Myocyte (in vitro differentiated cells): ENCODE results near the gene AIG1. TPM values are rescaled to one million over a fixed set of nuclear protein-coding genes. Genes with fewer than 3 reads are reported as not detected.

ENCODE experiments used
- DNase-seq: peaks from one replicate; pipeline ENCODE4 v3.0.0-alpha.2; 2012; ENCODE audit warnings: low read depth
- total RNA-seq: library from RNA; depleted of rRNA; stranded (reverse); fragments of >200 nt; gene quantifications from 2 replicates; pipeline ENCODE4 v1.2.3, GENCODE V29; 2014

The AIG1 gene
- total RNA-seq, 1 donor from 2014 or later = 82.6 TPM

- DNase-seq = no peak
These were observed 132.1 kb downstream of the AIG1 start for GRCh38 chr6:143192766-143193165.

GRCh38 chr6:143193571-143194094, 132.9 kb downstream of the AIG1 start:
- DNase-seq = no peak

- no peak for DNase-seq
These were observed 133.5 kb downstream of the AIG1 start for GRCh38 chr6:143194095-143194589.

GRCh38 chr6:143195349-143195845, 134.7 kb downstream of the AIG1 start:
- no peak for DNase-seq

- DNase-seq = peak; percentile 50
These were observed 136.0 kb downstream of the AIG1 start for GRCh38 chr6:143196525-143197225.

- DNase-seq = peak; percentile 21
These were observed 136.7 kb downstream of the AIG1 start for GRCh38 chr6:143197377-143197776.

GRCh38 chr6:143198312-143198711, 137.6 kb downstream of the AIG1 start:
- DNase-seq = peak; percentile 69

- no peak for DNase-seq
These were observed 138.6 kb downstream of the AIG1 start for GRCh38 chr6:143199291-143199690.

GRCh38 chr6:143200167-143200770, 139.6 kb downstream of the AIG1 start:
- no peak for DNase-seq

GRCh38 chr6:143204045-143204444, 143.4 kb downstream of the AIG1 start:
- no peak for DNase-seq

GRCh38 chr6:143205131-143205535, 144.4 kb downstream of the AIG1 start:
- no peak for DNase-seq

- no peak for DNase-seq
These were observed 144.9 kb downstream of the AIG1 start for GRCh38 chr6:143205585-143205984.

- DNase-seq = peak; percentile 43
These were observed 145.3 kb downstream of the AIG1 start for GRCh38 chr6:143205991-143206390.

GRCh38 chr6:143206550-143206949, 145.9 kb downstream of the AIG1 start:
- DNase-seq = no peak

- DNase-seq = no peak
These were observed 149.7 kb downstream of the AIG1 start for GRCh38 chr6:143210420-143210819.

GRCh38 chr6:143213859-143214376, 153.2 kb downstream of the AIG1 start:
- DNase-seq = no peak

- peak; percentile 24 for DNase-seq
These were observed 154.7 kb downstream of the AIG1 start for GRCh38 chr6:143215363-143215762.

GRCh38 chr6:143215771-143216170, 155.1 kb downstream of the AIG1 start:
- DNase-seq = peak; percentile 73

GRCh38 chr6:143218233-143218632, 157.5 kb downstream of the AIG1 start:
- DNase-seq = no peak

- no peak for DNase-seq
These were observed 161.0 kb downstream of the AIG1 start for GRCh38 chr6:143221698-143222097.

- DNase-seq = no peak
These were observed 161.6 kb downstream of the AIG1 start for GRCh38 chr6:143222310-143222709.

- DNase-seq = no peak
These were observed 162.1 kb downstream of the AIG1 start for GRCh38 chr6:143222801-143223231.
